Activated B cell treated with CpG ODN at 0.5 μM for 24 hours (primary cell): Measurements from ENCODE around the gene ADD1. TPM values are rescaled to one million over a fixed set of nuclear protein-coding genes. Genes with fewer than 3 reads are reported as not detected.
"Not testable (repeated sequence)": the region's sequence is repeated elsewhere in the genome, so short reads cannot be mapped to it uniquely, and the experiment has no call there.

Experiments
- ATAC-seq: fragments of 200-7000 bp; cut with Tn5 transposase; one replicate; pipeline ENCODE4 v1.10.0; 2021; ENCODE audit warnings: low read depth, mild to moderate bottlenecking, moderate library complexity
- CTCF ChIA-PET: fragments of 350-600 bp; sonication (Branson Sonifier 250); formaldehyde crosslinking; loops from one replicate; lab custom pipeline; 2021; ENCODE audit warnings: antibody characterized with exemption; lab: Charles Lee
- POLR2A ChIA-PET: fragments of 350-600 bp; sonication (Branson Sonifier 250); formaldehyde crosslinking; loops from one replicate; lab custom pipeline; 2021; ENCODE audit warnings: antibody characterized with exemption; lab: Charles Lee
- DNase-seq: peaks from one replicate; pipeline ENCODE4 v3.0.0; 2022
- H3K27ac Mint-ChIP-seq: one replicate; pipeline ENCODE4 v1.8.0; 2020; ENCODE audit warnings: mixed read lengths
- H3K27me3 Mint-ChIP-seq: one replicate; pipeline ENCODE4 v1.8.0; 2021; ENCODE audit warnings: mixed read lengths
- H3K36me3 Mint-ChIP-seq: one replicate; pipeline ENCODE4 v1.8.0; 2021; ENCODE audit warnings: low read depth, mixed read lengths
- H3K4me1 Mint-ChIP-seq: one replicate; pipeline ENCODE4 v1.8.0; 2021; ENCODE audit warnings: mixed read lengths
- H3K4me3 Mint-ChIP-seq: one replicate; pipeline ENCODE4 v1.8.0; 2020; ENCODE audit warnings: mild to moderate bottlenecking, mixed read lengths
- H3K9me3 Mint-ChIP-seq: one replicate; pipeline ENCODE4 v1.8.0; 2020; ENCODE audit warnings: mixed read lengths
- intact Hi-C: fragments of 100-400 bp; cut with micrococcal nuclease; formaldehyde crosslinking; loops from one replicate; pipeline ENCODE4 v1.15.1; 2024
- total RNA-seq: library from RNA; stranded (reverse); gene quantifications from 2 replicates; pipeline ENCODE4 v1.2.3, GENCODE V29; 2022
- TF ChIP-seq, protein P1 (sequence below): fragments of 200-600 bp; IDR thresholded peaks from one replicate; pipeline ENCODE4 v1.8.0; 2022; ENCODE audit warnings: antibody characterized with exemption, mild to moderate bottlenecking

The ADD1 gene
- total RNA-seq, 1 donor from 2014 or later = 340 TPM

DNA sequence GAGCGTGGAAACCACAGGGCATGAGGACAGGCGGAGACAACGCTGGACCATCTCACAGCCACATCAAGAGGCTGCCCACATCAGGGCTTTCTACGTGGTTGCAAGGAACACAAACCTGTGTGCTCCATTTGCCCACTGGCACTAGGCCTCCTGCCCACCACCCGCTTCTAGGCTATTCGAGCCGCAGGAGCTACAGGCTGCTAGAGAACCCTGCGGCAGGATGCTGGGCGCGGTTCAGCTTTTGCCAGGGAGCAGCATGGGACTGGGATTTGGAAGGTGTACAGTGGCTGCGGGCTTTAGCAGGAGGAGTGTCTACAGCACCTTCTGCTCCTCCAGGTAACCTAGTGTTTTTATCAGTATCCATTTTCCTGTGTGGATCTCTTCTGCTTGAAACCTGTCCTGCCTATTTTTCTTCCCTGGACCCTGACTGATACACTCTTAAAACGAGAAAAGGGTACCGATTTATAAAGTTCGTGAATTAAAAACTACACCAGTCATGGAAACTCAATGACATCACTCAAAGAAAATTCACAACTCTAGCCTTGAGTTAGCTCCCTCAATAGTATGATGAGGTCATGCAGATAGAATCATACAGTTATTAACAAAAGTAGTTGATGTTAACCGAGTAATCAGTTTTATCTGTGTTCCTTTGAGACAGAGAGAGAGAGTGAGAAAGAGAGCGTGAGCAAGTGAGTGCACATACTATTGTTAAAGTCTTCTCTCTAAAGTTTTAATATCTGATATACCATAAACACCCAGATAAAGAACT, 106.8 kb downstream of the ADD1 start:
- H3K27me3 Mint-ChIP-seq = no peaks in the 10 kb centered on the region
- POLR2A ChIA-PET = interaction anchor here (1.8 kb wide), 1 partner anchor 15 kb away, joined by 6 read pairs; no protein-coding TSS in a partner anchor
- CTCF ChIA-PET = interaction anchor here (1.6 kb wide), 1 partner anchor 28 kb away, joined by 4 read pairs; no protein-coding TSS in a partner anchor
- no peaks in the 10 kb centered on the region for H3K9me3 Mint-ChIP-seq
- TF ChIP-seq, protein P1, sequence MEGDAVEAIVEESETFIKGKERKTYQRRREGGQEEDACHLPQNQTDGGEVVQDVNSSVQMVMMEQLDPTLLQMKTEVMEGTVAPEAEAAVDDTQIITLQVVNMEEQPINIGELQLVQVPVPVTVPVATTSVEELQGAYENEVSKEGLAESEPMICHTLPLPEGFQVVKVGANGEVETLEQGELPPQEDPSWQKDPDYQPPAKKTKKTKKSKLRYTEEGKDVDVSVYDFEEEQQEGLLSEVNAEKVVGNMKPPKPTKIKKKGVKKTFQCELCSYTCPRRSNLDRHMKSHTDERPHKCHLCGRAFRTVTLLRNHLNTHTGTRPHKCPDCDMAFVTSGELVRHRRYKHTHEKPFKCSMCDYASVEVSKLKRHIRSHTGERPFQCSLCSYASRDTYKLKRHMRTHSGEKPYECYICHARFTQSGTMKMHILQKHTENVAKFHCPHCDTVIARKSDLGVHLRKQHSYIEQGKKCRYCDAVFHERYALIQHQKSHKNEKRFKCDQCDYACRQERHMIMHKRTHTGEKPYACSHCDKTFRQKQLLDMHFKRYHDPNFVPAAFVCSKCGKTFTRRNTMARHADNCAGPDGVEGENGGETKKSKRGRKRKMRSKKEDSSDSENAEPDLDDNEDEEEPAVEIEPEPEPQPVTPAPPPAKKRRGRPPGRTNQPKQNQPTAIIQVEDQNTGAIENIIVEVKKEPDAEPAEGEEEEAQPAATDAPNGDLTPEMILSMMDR = no peak
- ATAC-seq (no peak), DNase-seq (no peak)
- H3K4me1 Mint-ChIP-seq = peaks cover 5% of the 10 kb centered on the region
- no peak overlapping the region for H3K27ac Mint-ChIP-seq
- H3K36me3 Mint-ChIP-seq = peaks cover 92% of the 10 kb centered on the region
- intact Hi-C loops = no loop called here
- H3K4me3 Mint-ChIP-seq = no peak overlapping the region

DNA sequence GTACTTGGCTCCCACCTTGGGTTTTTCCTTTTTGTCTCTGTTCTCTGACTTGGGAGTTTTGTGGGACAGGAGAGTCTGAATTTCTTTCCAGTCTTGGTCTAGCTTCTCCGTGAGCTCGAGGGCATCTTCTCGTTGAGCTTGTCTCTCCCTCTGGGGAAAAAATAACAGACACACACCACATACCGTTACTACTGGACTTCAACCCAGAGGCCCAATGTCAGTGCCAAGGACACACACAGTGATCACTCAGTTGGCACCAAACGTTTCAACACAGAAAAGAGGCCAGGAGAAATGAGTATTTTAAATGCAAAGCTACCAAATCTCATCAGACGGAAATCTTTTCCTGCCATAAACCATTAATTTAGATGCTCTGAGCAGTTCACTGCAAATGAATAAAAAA, 109.9 kb downstream of the ADD1 start:
- Mint-ChIP-seq H3K4me3 (no peak overlapping the region), H3K27ac (peak overlapping the region; percentile 7), H3K9me3 (no peaks in the 10 kb centered on the region), H3K36me3 (peaks cover 93% of the 10 kb centered on the region), H3K4me1 (peaks cover 12% of the 10 kb centered on the region), H3K27me3 (no peaks in the 10 kb centered on the region)
- ATAC-seq = no peak
- DNase-seq = no peak
- intact Hi-C loops = no loop called here
- ChIA-PET POLR2A (interaction anchor here (0.6 to 1.8 kb wide), 3 partner anchors 10 to 60 kb away, joined by 3 to 7 read pairs (median 4); partner anchors contain the start of gene GRK4), CTCF (interaction anchor here (1.0 to 2.5 kb wide), 2 partner anchors 9 to 190 kb away, joined by 4 to 8 read pairs; partner anchors contain the start of gene NOP14)
- TF ChIP-seq, protein P1 = no peak

DNA sequence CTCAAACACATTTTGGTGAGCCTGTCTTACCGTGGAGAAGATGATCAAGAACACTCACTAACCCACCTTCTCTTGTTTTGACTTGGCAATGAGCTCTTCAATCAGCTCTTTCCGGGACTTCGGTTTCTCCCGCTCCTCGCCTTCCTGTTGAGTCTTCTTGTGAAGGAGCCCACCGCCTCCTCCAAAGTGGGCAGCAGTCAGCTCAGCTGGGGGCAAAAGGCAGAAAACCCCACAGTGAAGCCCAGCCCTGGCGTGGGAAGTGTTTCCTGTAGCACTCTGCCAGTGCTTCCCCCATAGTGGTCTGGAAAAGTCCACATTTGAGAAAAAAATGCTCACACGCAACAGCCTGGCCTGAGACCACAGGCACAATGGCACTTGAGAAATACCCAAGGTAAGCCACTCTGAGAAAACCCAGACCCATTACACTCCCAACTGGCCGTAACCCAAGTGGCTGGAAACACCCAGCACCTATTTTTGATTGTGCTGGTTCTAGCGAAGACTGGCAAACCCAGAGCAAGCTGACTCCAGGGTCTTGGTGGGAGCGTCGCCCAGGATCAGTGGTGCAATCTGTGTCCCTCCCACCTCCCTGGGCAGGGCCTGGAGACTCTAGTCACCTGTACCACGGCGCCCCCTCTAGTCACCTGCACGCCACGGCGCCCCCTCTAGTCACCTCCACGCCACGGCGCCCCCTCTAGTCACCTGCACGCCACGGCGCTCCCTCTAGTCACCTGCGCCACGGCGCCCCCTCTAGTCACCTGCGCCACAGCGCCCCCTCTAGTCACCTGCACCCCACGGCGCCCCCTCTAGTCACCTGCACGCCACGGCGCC, 110.9 kb downstream of the ADD1 start:
- peak overlapping the region; percentile 79 for H3K27ac Mint-ChIP-seq
- no peak overlapping the region for H3K4me3 Mint-ChIP-seq
- peaks cover 91% of the 10 kb centered on the region for H3K36me3 Mint-ChIP-seq
- CTCF ChIA-PET = interaction anchor here (0.6 to 1.1 kb wide), 4 partner anchors 8 to 259 kb away, joined by 3 to 4 read pairs (median 3); partner anchors contain the start of gene NOP14
- POLR2A ChIA-PET = interaction anchor here (0.6 to 1.8 kb wide), 5 partner anchors 8 to 356 kb away, joined by 3 to 7 read pairs (median 4); partner anchors contain the start of gene GRK4
- intact Hi-C loops = no loop called here
- H3K27me3 Mint-ChIP-seq = no peaks in the 10 kb centered on the region
- TF ChIP-seq, protein P1 = no peak
- ATAC-seq (peak; percentile 65), DNase-seq (no peak)
- H3K9me3 Mint-ChIP-seq = no peaks in the 10 kb centered on the region
- H3K4me1 Mint-ChIP-seq = peaks cover 19% of the 10 kb centered on the region

DNA sequence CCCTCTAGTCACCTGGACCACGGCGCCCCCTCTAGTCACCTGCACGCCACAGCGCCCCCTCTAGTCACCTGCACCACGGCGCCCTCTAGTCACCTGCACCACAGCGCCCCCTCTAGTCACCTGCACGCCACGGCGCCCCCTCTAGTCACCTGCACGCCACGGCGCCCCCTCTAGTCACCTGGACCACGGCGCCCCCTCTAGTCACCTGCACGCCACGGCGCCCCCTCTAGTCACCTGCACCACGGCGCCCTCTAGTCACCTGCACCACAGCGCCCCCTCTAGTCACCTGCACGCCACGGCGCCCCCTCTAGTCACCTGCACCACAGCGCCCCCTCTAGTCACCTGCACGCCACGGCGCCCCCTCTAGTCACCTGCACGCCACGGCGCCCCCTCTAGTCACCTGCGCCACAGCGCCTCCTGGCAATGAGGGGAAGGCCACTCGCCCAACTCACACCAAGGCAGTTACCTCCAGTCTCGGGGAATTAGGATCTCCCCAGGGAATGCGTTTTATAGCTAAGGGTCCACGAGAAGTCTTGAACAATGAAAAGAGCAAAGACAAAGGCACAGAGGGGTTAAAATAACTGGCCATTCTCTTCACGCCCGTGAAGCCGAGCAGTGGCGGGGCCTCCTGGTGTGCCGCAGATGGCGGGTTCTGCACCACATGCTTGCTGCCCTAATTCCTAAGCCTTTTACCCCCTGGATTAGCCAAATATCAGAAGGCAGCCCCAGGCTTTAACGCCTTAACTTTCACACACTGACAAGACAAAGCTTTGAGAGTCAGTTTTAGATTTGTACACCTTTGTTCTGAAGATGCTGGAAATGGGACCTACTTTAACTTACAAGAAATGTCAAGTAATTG, 111.8 kb downstream of the ADD1 start:
- H3K4me3 Mint-ChIP-seq, ATAC-seq, H3K27me3 Mint-ChIP-seq, intact Hi-C loops, DNase-seq, H3K9me3 Mint-ChIP-seq, H3K27ac Mint-ChIP-seq, CTCF ChIA-PET: not testable (repeated sequence)
- POLR2A ChIA-PET = interaction anchor here (0.8 to 1.8 kb wide), 2 partner anchors 9 to 357 kb away, joined by 4 to 7 read pairs; partner anchors contain the start of gene GRK4
- Mint-ChIP-seq H3K36me3 (peaks cover 86% of the 10 kb centered on the region), H3K4me1 (peaks cover 23% of the 10 kb centered on the region)

DNA sequence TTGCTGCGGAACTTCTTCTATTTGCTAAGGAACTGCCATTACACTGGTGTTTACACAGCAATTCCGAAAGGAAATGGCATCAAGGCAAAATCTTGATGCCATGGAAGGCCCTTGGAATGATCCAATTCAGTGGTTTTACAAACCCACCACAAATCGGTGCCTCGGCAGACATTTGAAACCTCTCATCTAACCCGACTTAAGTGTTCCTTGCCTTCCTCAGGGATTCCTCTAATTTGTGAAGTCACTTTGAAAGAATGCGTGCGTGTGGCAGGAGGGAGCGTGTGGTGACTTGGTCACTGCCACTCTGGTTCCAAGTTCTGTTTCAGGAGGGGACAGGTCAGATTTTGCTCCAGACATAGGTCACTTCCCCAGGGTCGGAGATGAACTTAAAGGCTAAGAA, 114.8 kb downstream of the ADD1 start:
- ATAC-seq = no peak
- intact Hi-C loops = no loop called here
- ChIA-PET CTCF (no interaction called here), POLR2A (no interaction called here)
- no peak for DNase-seq
- Mint-ChIP-seq H3K36me3 (peaks cover 62% of the 10 kb centered on the region), H3K27ac (no peak overlapping the region), H3K4me3 (no peak overlapping the region), H3K27me3 (no peaks in the 10 kb centered on the region), H3K4me1 (peaks cover 35% of the 10 kb centered on the region), H3K9me3 (no peaks in the 10 kb centered on the region)
- TF ChIP-seq, protein P1 = no peak

DNA sequence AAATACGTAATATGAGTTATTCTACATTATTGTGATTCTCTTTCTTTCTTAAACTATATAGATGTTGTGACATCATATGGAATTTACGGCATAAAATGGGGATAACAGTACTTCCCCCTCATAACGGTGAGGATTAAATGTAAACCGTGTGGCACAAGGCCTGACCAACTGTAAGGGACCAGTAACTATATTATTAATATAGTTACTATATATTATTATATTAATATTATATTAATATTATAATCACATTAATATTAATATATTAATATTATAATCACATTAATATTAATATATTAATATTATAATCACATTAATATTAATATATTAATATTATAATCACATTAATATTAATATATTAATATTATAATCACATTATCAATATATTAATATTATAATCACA, 116.8 kb downstream of the ADD1 start:
- intact Hi-C loops = loop anchor here (5.0 to 10.0 kb wide), 3 partner anchors 198 to 716 kb away; partner anchors contain the start of genes HAUS3 and POLN
- POLR2A ChIA-PET, H3K27me3 Mint-ChIP-seq: not testable (repeated sequence)

More for the DNA sequence above, 116.8 kb downstream of the ADD1 start:
- H3K4me3 Mint-ChIP-seq, ATAC-seq, H3K27ac Mint-ChIP-seq, H3K9me3 Mint-ChIP-seq, DNase-seq, CTCF ChIA-PET: not testable (repeated sequence)
- H3K36me3 Mint-ChIP-seq = peaks cover 46% of the 10 kb centered on the region
- peaks cover 35% of the 10 kb centered on the region for H3K4me1 Mint-ChIP-seq
